Spleen (tissue), 11 donors: ENCODE data around the gene DDI2. TPM values are rescaled to one million over a fixed set of nuclear protein-coding genes. Genes with fewer than 3 reads are reported as not detected.

Experiments used
- DNase-seq: peaks from one replicate; pipeline ENCODE4 v3.0.0-alpha.2; 2020
- H3K27ac ChIP-seq, 8 donors: fragments of 200-600 bp; sonication (generic) in 7 of 8; 1 replicate in 4 of 8; 2 replicates in 4 of 8; pipeline versions ENCODE4 v1.5.0 to v1.8.0; 2016 to 2021; ENCODE audit warnings: inconsistent platforms in 4 of 8, mild to moderate bottlenecking in 4 of 8, moderate library complexity in 1 of 8
- H3K27me3 ChIP-seq, 7 donors: fragments of 200-600 bp; sonication (generic) in 6 of 7; replicated peaks in 1 of 7; 1 replicate in 4 of 7; 2 replicates in 3 of 7; pipeline versions ENCODE4 v1.5.0 to v1.8.0; 2016 to 2021; ENCODE audit warnings: inconsistent platforms in 3 of 7, mild to moderate bottlenecking in 1 of 7
- H3K36me3 ChIP-seq, 6 donors: fragments of 200-600 bp; sonication (generic) in 5 of 6; 1 replicate in 4 of 6; 2 replicates in 2 of 6; pipeline versions ENCODE4 v1.5.0 to v1.8.0; 2016 to 2021; ENCODE audit warnings: inconsistent platforms in 2 of 6
- H3K4me1 ChIP-seq, 6 donors: fragments of 200-600 bp; sonication (generic) in 5 of 6; 1 replicate in 3 of 6; 2 replicates in 3 of 6; pipeline versions ENCODE4 v1.5.0 to v1.8.0; 2016 to 2021; ENCODE audit warnings: inconsistent platforms in 3 of 6
- H3K4me3 ChIP-seq, 8 donors: fragments of 200-600 bp; sonication (generic) in 7 of 8; 1 replicate in 4 of 8; 2 replicates in 4 of 8; pipeline versions ENCODE4 v1.5.0 to v1.8.0; 2016 to 2021; ENCODE audit warnings: inconsistent platforms in 4 of 8, mild to moderate bottlenecking in 4 of 8, moderate library complexity in 2 of 8
- H3K9me3 ChIP-seq, 8 donors: fragments of 200-600 bp; sonication (generic) in 7 of 8; 1 replicate in 4 of 8; 2 replicates in 4 of 8; pipeline versions ENCODE4 v1.5.0 to v1.8.0; 2016 to 2021; ENCODE audit warnings: inconsistent platforms in 4 of 8
- POLR2A ChIP-seq, 3 donors: fragments of 450-650 bp; IDR thresholded peaks; one replicate each; pipeline ENCODE4 v1.5.1; 2017; ENCODE audit warnings: antibody characterized with exemption in 3 of 3, mild to moderate bottlenecking in 1 of 3
- POLR2AphosphoS5 ChIP-seq, 3 donors: sonication (generic); formaldehyde crosslinking; IDR thresholded peaks; one replicate each; pipeline ENCODE4 v1.5.1; 2017; ENCODE audit warnings: antibody characterized with exemption in 3 of 3
- WGBS, 5 donors: extraction: QIAGEN DNeasy Blood & Tissue Kit in 3 of 5; methylation state at CpG; one replicate each; pipeline versions ENCODE4 v1.1.5 to v1.1.7; 2013 to 2018; 5-methylcytosine and 5-hydroxymethylcytosine counted together
- intact Hi-C: fragments of 100-400 bp; cut with DNase I; formaldehyde crosslinking; loops from one replicate; pipeline ENCODE4 v1.15.0; 2023; ENCODE audit warnings: low total_unique reads
- polyA plus RNA-seq, 3 donors: library from polyadenylated mRNA; stranded (reverse); fragments of 200-250 nt; gene quantifications; one replicate each; pipeline ENCODE4 v1.2.1, GENCODE V29; 2013
- total RNA-seq, 7 donors: library from RNA; depleted of rRNA in 3 of 7; stranded (reverse); fragments of >200 nt in 3 of 7; fragmentation: NEBNext Ultra II Directional in 4 of 7; extraction: Animal tissue kit (Norgen Biotek cat#: 25700) in 4 of 7; gene quantifications; one replicate each; pipeline versions ENCODE4 v1.1.0 to v1.2.1, GENCODE V29; 2016 to 2021
- TF ChIP-seq, protein P1 (sequence below), 11 experiments: fragments of 200-600 bp in 7 of 11; fragments of 450-650 bp in 4 of 11; sonication (generic) in 4 of 11; IDR thresholded peaks in 8 of 11; conservative IDR thresholded peaks in 3 of 11; 1 replicate in 7 of 11; 2 replicates in 4 of 11; pipeline versions ENCODE4 v1.4.0 to v1.8.0; 2016 to 2021; ENCODE audit warnings: antibody characterized with exemption in 11 of 11, inconsistent platforms in 4 of 11, mild to moderate bottlenecking in 1 of 11
- donor health status: healthy with polysubstance abuse.
- donor health status: DM: no; HTN: no; CAD: no; lungs with moderate emphysema.
- donor health status: DM: no; HTN: no; CAD: no.
- donor health status: Bipolar disorder and iron deficiency.
- donor health status: healthy.
- donor health status: DM: no; HTN: no; CAD: no.
- donor health status: DM: yes; HTN: yes; CAD: no.

The DDI2 gene
- total and polyA plus RNA-seq, 10 donors: 4.8 to 75.4 (median 45.2) TPM

DNA sequence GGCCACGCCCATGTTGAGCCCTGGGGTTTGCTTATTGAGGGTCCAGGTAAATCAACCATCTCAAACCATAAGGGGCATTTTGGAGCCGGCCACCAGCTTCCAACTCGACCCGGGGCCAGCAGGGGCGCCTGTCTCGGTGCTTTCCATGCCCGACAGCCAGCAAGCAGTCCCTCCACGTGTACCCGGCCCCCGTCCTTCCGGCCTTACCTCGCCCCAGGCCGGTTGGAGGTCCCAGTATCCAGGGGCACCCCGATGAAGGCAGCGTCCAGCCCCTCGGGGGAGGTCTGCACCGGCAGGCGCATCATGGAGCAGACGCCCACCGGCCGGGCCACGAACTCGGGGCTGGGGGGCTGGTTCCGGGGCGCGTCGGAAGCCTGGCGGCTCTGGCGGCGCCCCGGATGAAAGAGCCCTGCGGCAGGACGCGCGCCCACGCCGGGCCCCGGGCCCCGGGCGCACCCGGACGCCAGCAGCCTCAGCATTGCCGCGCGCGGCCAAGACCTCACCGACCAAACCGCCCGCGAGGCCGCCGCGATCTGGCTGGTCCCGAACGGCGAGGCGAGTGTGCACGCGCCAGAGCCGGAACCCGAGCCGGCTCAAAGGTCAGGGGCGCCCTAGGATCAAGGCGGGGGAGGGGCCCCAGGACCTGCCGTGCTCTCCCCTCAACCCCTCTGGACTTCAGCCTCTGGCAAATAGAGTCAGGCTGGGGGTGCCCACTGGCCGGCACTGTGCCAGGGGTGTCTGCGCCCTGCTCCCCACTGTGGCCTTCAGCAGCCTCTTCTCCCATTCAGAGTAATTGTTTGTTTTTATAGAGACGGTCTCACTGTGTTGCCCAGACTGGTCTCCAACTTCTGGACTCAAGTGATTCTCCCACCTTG, 32.5 kb upstream of the DDI2 start, which contains the start of gene AGMAT:
Gene AGMAT, minus strand, starts transcription at position 563 of the 875 bp plus-strand sequence. Its CDS starts 84 bp downstream, at position 479.
- Histone ChIP-seq H3K27me3 (peaks cover 0 to 6% (median 0%) of the 10 kb centered on the region in 7 donors), H3K27ac (peak within 1 kb of the TSS; percentile 16 to 82 (median 49)), H3K4me1 (peaks cover 0 to 34% (median 22%) of the 10 kb centered on the region in 6 donors), H3K9me3 (no peaks in the 10 kb centered on the region), H3K4me3 (peak within 1 kb of the TSS; percentile 35 to 74 (median 52)), H3K36me3 (peaks cover 0 to 18% (median 0%) of the 10 kb centered on the region in 6 donors)
- TF ChIP-seq POLR2A (IDR thresholded peaks at IDR 0.05) (no peak), POLR2AphosphoS5 (IDR thresholded peaks at IDR 0.05) (peak in 2 of 3 donors; percentile 54 to 56)
- TF ChIP-seq, protein P1, sequence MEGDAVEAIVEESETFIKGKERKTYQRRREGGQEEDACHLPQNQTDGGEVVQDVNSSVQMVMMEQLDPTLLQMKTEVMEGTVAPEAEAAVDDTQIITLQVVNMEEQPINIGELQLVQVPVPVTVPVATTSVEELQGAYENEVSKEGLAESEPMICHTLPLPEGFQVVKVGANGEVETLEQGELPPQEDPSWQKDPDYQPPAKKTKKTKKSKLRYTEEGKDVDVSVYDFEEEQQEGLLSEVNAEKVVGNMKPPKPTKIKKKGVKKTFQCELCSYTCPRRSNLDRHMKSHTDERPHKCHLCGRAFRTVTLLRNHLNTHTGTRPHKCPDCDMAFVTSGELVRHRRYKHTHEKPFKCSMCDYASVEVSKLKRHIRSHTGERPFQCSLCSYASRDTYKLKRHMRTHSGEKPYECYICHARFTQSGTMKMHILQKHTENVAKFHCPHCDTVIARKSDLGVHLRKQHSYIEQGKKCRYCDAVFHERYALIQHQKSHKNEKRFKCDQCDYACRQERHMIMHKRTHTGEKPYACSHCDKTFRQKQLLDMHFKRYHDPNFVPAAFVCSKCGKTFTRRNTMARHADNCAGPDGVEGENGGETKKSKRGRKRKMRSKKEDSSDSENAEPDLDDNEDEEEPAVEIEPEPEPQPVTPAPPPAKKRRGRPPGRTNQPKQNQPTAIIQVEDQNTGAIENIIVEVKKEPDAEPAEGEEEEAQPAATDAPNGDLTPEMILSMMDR (IDR thresholded peaks at IDR 0.05 in 8 of 11, conservative IDR thresholded peaks at IDR 0.05 in 3 of 11): peak in 7 of 11 experiments; percentile 5 to 48 (median 31)
- DNase-seq: peak; percentile 90
- 2 to 6% (median 4%) methylated on average over 19 to 68 of the region's 68 CpGs for WGBS, 5 donors
- intact Hi-C loops: no loop called here

DNA sequence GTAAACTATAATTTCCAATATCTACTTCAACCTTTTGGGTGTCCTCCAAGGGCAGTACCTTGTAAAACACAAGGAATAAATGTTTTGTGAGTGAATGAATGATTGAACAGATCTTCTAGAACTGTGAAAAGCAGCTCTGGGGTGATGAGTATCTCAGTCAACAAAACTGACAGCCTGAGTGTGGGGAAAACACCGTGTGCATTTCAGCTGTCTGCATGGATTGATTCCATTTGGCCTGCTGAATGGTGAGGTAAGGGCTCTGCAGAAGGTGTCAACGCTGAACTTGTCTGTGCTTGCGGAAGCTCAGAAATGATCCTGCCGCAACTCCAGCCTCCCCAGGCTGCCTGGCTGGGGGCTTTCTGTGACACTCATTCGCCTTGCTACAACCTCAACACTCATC, 25.0 kb upstream of the DDI2 start:
- WGBS, 5 donors: 76 to 93% (median 91%) methylated on average over 5 of the region's 5 CpGs
- Histone ChIP-seq H3K36me3 (peaks cover 0 to 14% (median 0%) of the 10 kb centered on the region in 6 donors), H3K4me3 (no peak overlapping the region), H3K27me3 (no peaks in the 10 kb centered on the region), H3K9me3 (no peaks in the 10 kb centered on the region), H3K27ac (no peak overlapping the region), H3K4me1 (peaks cover 0 to 4% (median 0%) of the 10 kb centered on the region in 6 donors)
- intact Hi-C loops: no loop called here
- DNase-seq: no peak
- TF ChIP-seq, protein P1 (IDR thresholded peaks at IDR 0.05 in 8 of 11, conservative IDR thresholded peaks at IDR 0.05 in 3 of 11): no peak
- TF ChIP-seq POLR2AphosphoS5 (IDR thresholded peaks at IDR 0.05) (no peak), POLR2A (IDR thresholded peaks at IDR 0.05) (no peak)

DNA sequence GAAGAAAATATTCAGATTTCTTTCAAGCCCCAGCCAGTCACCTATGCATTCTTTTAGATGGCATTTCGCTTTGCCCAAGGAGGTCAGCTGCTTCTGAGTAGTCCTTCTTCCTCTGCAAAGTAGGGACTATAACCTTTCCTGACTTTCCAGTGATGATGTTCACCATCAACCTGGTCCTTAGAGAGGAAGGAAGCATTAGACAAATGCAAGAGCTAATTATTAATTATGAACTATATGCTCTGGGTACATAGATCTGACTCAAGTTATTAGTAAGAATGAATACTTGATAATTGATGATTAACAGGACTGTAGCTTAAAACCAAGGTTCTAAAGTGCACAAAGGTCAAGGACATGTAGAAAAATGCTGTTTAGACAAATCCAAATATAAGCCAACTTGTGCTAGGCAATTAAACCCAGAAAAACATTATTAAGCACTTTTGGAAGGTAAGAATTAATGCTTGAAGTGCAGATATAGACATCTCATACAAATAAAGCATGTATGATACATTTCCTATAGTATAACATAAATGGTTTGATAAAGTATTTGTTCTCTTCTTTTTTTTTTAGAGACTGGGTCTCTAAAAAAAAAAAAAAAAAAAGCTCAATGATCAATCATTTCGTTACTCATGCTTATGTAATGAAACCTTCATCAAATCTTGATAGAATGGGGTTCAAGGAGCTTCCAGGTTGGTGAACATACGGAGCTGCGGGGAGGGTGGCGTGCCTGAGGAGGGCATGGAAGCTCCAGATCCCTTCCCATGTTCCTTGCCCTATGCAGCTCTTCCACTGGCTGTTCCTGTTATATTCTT, 21.2 kb upstream of the DDI2 start:
- intact Hi-C loops: no loop called here
- H3K27me3 ChIP-seq: no peaks in the 10 kb centered on the region
- 80 to 86% (median 82%) methylated on average over 5 of the region's 5 CpGs for WGBS, 5 donors
- no peaks in the 10 kb centered on the region for H3K9me3 ChIP-seq
- TF ChIP-seq, protein P1 (IDR thresholded peaks at IDR 0.05 in 8 of 11, conservative IDR thresholded peaks at IDR 0.05 in 3 of 11): no peak
- TF ChIP-seq POLR2A (IDR thresholded peaks at IDR 0.05) (no peak), POLR2AphosphoS5 (IDR thresholded peaks at IDR 0.05) (no peak)
- no peaks in the 10 kb centered on the region for H3K36me3 ChIP-seq
- no peak for DNase-seq
- no peak overlapping the region for H3K27ac ChIP-seq
- peaks cover 0 to 4% (median 0%) of the 10 kb centered on the region in 6 donors for H3K4me1 ChIP-seq
- no peak overlapping the region for H3K4me3 ChIP-seq
